HCT116 (cell line): ENCODE measurements around the gene C4orf17.

Experiments
- CEBPB ChIP-seq: IDR thresholded peaks from 2 replicates; pipeline ENCODE4 v1.6.1; 2012; ENCODE audit warnings: low read depth
- CTCF ChIP-seq, 3 experiments: fragments of 200-600 bp in 1 of 3; sonication (generic) in 1 of 3; IDR thresholded peaks in 2 of 3; conservative IDR thresholded peaks in 1 of 3; 2 replicates each; pipeline ENCODE4 v1.5.1; 2012 to 2017; ENCODE audit warnings: low read depth in 2 of 3, low read length in 2 of 3, antibody characterized with exemption in 1 of 3, borderline replicate concordance in 1 of 3, control low read depth in 1 of 3, mild to moderate bottlenecking in 1 of 3, mixed read lengths in 1 of 3, mixed run types in 1 of 3, moderate library complexity in 1 of 3; ENCODE audit not compliant: insufficient read depth in 1 of 3
- ELF1 ChIP-seq: IDR thresholded peaks from 2 replicates; pipeline ENCODE4 v1.6.1; 2012; ENCODE audit warnings: low read depth, borderline replicate concordance
- EZH2 ChIP-seq: fragments of 200-600 bp; sonication (generic); IDR thresholded peaks from 2 replicates; pipeline ENCODE4 v1.6.1; 2017; ENCODE audit warnings: antibody characterized with exemption, mixed run types
- POLR2A ChIP-seq: IDR thresholded peaks from 2 replicates; pipeline ENCODE4 v1.7.0; 2011; ENCODE audit warnings: borderline replicate concordance; ENCODE audit not compliant: insufficient read depth, insufficient read length; ENCODE audit errors: extremely low read depth
- POLR2AphosphoS5 ChIP-seq: IDR thresholded peaks from 2 replicates; pipeline ENCODE4 v1.6.1; 2011; ENCODE audit warnings: mild to moderate bottlenecking, low read depth, low read length, moderate library complexity
- RAD21 ChIP-seq: IDR thresholded peaks from 2 replicates; pipeline ENCODE4 v1.6.1; 2012; ENCODE audit warnings: low read depth, mild to moderate bottlenecking
- SIN3A ChIP-seq: IDR thresholded peaks from 2 replicates; pipeline ENCODE4 v1.6.1; 2012; ENCODE audit warnings: low read depth
- TCF7L2 ChIP-seq: IDR thresholded peaks from 2 replicates; pipeline ENCODE4 v1.7.0; 2011; ENCODE audit warnings: borderline replicate concordance, inconsistent platforms; ENCODE audit not compliant: insufficient read depth, insufficient read length; ENCODE audit errors: extremely low read depth
- YY1 ChIP-seq: IDR thresholded peaks from 2 replicates; pipeline ENCODE4 v1.6.1; 2011; ENCODE audit warnings: low read length, low read depth, moderate library complexity, mild to moderate bottlenecking; ENCODE audit not compliant: insufficient replicate concordance; ENCODE audit errors: extremely low read depth
- ZFX ChIP-seq: fragments of 450-650 bp; IDR thresholded peaks from 2 replicates; pipeline ENCODE4 v1.6.1; 2017
- TF ChIP-seq, protein P1 (sequence below): IDR thresholded peaks from 2 replicates; pipeline ENCODE4 v1.6.1; 2012
- TF ChIP-seq, protein P2 (sequence below): IDR thresholded peaks from 2 replicates; pipeline ENCODE4 v1.6.1; 2012; ENCODE audit warnings: low read depth

GRCh38 chr4:99540277-99540939 lies 29.6 kb downstream of the C4orf17 start:
- no peak for TF ChIP-seq SIN3A
- no peak for TF ChIP-seq EZH2
- TF ChIP-seq CTCF (IDR thresholded peaks at IDR 0.05 in 2 of 3, conservative IDR thresholded peaks at IDR 0.05 in 1 of 3; ENCODE audit: borderline replicate concordance in 1 of 3, insufficient read depth in 1 of 3, low read depth in 2 of 3, low read length in 2 of 3) = no peak
- TF ChIP-seq POLR2A = no peak
- no peak for TF ChIP-seq YY1
- TF ChIP-seq, protein P1, sequence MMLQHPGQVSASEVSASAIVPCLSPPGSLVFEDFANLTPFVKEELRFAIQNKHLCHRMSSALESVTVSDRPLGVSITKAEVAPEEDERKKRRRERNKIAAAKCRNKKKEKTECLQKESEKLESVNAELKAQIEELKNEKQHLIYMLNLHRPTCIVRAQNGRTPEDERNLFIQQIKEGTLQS = no peak
- TF ChIP-seq CEBPB = no peak
- no peak for TF ChIP-seq POLR2AphosphoS5
- no peak for TF ChIP-seq ZFX
- TF ChIP-seq ELF1 = no peak
- TF ChIP-seq, protein P2, sequence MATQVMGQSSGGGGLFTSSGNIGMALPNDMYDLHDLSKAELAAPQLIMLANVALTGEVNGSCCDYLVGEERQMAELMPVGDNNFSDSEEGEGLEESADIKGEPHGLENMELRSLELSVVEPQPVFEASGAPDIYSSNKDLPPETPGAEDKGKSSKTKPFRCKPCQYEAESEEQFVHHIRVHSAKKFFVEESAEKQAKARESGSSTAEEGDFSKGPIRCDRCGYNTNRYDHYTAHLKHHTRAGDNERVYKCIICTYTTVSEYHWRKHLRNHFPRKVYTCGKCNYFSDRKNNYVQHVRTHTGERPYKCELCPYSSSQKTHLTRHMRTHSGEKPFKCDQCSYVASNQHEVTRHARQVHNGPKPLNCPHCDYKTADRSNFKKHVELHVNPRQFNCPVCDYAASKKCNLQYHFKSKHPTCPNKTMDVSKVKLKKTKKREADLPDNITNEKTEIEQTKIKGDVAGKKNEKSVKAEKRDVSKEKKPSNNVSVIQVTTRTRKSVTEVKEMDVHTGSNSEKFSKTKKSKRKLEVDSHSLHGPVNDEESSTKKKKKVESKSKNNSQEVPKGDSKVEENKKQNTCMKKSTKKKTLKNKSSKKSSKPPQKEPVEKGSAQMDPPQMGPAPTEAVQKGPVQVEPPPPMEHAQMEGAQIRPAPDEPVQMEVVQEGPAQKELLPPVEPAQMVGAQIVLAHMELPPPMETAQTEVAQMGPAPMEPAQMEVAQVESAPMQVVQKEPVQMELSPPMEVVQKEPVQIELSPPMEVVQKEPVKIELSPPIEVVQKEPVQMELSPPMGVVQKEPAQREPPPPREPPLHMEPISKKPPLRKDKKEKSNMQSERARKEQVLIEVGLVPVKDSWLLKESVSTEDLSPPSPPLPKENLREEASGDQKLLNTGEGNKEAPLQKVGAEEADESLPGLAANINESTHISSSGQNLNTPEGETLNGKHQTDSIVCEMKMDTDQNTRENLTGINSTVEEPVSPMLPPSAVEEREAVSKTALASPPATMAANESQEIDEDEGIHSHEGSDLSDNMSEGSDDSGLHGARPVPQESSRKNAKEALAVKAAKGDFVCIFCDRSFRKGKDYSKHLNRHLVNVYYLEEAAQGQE = no peak
- no peak for TF ChIP-seq RAD21
- TF ChIP-seq TCF7L2 = no peak
